MG63 (cell line): ENCODE data around the gene MACROD2. TPM values are rescaled to one million over a fixed set of nuclear protein-coding genes. Genes with fewer than 3 reads are reported as not detected.

Experiments
- DNase-seq: peaks from one replicate; pipeline ENCODE4 v3.0.0-alpha.2; 2020
- H3K27me3 ChIP-seq: fragments of 250-450 bp; sonication (Bioruptor Pico); 2 replicates; pipeline ENCODE4 v1.5.1; 2020; ENCODE audit warnings: mild to moderate bottlenecking, moderate library complexity
- H3K36me3 ChIP-seq: fragments of 250-450 bp; sonication (Bioruptor Pico); 2 replicates; pipeline ENCODE4 v1.5.1; 2020; ENCODE audit warnings: mild to moderate bottlenecking, moderate library complexity
- H3K4me3 ChIP-seq: fragments of 250-450 bp; sonication (Bioruptor Pico); 2 replicates; pipeline ENCODE4 v1.5.1; 2020; ENCODE audit warnings: mild to moderate bottlenecking, moderate library complexity
- H3K9me3 ChIP-seq: fragments of 250-450 bp; sonication (Bioruptor Pico); 2 replicates; pipeline ENCODE4 v1.5.1; 2020; ENCODE audit warnings: mild to moderate bottlenecking, moderate library complexity
- total RNA-seq: library from RNA; depleted of rRNA; stranded (reverse); fragments of >200 nt; shearing (Covaris generic); gene quantifications from 2 replicates; pipeline ENCODE4 v1.2.3, GENCODE V29; 2014; ENCODE audit warnings: low replicate concordance

Gene MACROD2
- total RNA-seq, 1 experiment from 2014 or later = 0.66 TPM

DNA sequence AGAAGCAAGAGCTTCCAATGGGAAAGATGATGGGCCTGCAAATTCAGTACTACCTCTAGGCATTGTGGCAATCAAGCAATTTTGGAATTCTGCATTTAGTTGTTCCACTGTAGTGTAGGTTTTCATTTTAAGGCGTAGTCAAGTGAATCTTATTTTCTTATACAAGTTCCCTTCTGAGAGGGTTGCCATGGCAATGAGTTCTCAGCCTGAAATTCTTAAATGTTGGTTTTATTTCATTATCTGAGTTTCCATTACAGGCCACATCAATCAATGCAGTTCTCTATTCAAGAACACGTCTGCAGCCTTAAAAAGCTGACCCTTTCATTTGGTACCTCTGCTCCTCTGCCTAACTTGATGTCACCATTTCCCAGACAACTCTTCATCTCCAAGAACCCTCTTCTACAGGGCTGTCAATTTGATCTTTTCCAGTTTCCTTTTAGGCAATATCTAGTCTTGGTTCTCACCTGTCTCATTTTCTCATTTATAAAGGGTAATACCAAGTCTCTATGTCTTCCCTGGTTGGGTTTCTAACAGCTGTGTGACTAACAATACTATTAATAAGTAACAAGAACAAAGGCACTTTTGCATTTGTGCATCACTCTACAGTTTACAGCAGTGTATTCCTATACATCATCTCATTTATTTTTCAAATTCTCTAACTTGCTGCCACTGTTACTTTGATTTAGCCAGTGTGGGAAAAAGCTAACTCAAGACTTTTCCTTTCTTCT lies 1240.3 kb downstream of the MACROD2 start:
- H3K4me3 ChIP-seq = no peak overlapping the region
- H3K27me3 ChIP-seq = no peaks in the 10 kb centered on the region
- H3K9me3 ChIP-seq = no peaks in the 10 kb centered on the region
- DNase-seq = no peak
- no peaks in the 10 kb centered on the region for H3K36me3 ChIP-seq

- no peaks in the 10 kb centered on the region for H3K36me3 ChIP-seq
- no peak overlapping the region for H3K4me3 ChIP-seq
- H3K27me3 ChIP-seq = no peaks in the 10 kb centered on the region
- DNase-seq = peak; percentile 1
- no peaks in the 10 kb centered on the region for H3K9me3 ChIP-seq
Measured at GRCh38 chr20:15236812-15237211, 1241.5 kb downstream of the MACROD2 start.

- H3K36me3 ChIP-seq = no peaks in the 10 kb centered on the region
- H3K9me3 ChIP-seq = no peaks in the 10 kb centered on the region
- H3K4me3 ChIP-seq = no peak overlapping the region
- DNase-seq = no peak
- no peaks in the 10 kb centered on the region for H3K27me3 ChIP-seq
Measured at GRCh38 chr20:15239542-15240206, 1244.4 kb downstream of the MACROD2 start.

GRCh38 chr20:15240801-15241200 lies 1245.5 kb downstream of the MACROD2 start:
- DNase-seq = no peak
- H3K36me3 ChIP-seq = no peaks in the 10 kb centered on the region
- H3K27me3 ChIP-seq = no peaks in the 10 kb centered on the region
- H3K4me3 ChIP-seq = no peak overlapping the region
- H3K9me3 ChIP-seq = no peaks in the 10 kb centered on the region

GRCh38 chr20:15241681-15242080 lies 1246.4 kb downstream of the MACROD2 start:
- Histone ChIP-seq H3K9me3 (no peaks in the 10 kb centered on the region), H3K27me3 (no peaks in the 10 kb centered on the region), H3K4me3 (no peak overlapping the region), H3K36me3 (no peaks in the 10 kb centered on the region)
- DNase-seq = no peak

DNA sequence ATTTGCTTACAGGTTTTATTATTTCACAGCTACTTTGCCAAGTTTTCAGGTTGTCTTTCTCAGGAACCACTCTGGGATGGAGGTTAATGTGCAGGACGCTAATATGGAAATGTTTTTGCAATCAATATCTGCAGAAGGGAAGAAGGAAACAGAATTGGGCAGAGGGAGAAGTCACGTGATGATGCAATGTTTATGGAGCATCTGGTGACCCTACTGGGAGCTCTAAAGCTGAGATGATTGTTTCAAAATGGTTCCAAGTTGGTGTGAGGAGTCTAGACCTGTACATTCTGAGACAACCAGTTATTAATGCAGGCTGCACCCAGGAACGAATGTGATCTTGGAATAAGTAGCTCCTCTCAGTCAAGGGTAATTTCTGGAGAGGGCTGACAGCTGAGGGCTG lies 1247.5 kb downstream of the MACROD2 start:
- Histone ChIP-seq H3K9me3 (no peaks in the 10 kb centered on the region), H3K27me3 (no peaks in the 10 kb centered on the region), H3K4me3 (no peak overlapping the region), H3K36me3 (no peaks in the 10 kb centered on the region)
- DNase-seq = no peak

DNA sequence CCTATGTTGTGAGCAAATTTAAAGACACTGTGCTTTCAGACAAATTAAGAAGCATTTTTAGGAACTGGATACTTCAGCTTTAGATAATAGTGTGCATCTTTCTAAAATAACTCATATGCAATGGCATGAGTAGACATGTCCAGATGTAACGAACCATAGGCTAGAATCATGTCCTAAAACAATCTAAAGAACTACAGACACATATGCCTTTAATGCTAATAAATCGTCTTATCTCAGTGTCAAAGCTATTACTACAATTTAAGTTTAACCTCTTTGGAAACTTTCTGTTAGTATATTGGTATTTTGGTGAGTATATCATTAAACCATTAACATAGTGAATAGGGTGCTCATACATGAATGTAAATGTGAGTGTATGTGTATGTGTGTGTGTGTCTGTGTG lies 1250.6 kb downstream of the MACROD2 start:
- no peaks in the 10 kb centered on the region for H3K27me3 ChIP-seq
- no peak overlapping the region for H3K4me3 ChIP-seq
- no peak for DNase-seq
- H3K36me3 ChIP-seq = no peaks in the 10 kb centered on the region
- H3K9me3 ChIP-seq = no peaks in the 10 kb centered on the region

GRCh38 chr20:15248618-15249395 lies 1253.5 kb downstream of the MACROD2 start:
- Histone ChIP-seq H3K27me3 (no peaks in the 10 kb centered on the region), H3K4me3 (no peak overlapping the region), H3K36me3 (no peaks in the 10 kb centered on the region), H3K9me3 (no peaks in the 10 kb centered on the region)
- DNase-seq = no peak

DNA sequence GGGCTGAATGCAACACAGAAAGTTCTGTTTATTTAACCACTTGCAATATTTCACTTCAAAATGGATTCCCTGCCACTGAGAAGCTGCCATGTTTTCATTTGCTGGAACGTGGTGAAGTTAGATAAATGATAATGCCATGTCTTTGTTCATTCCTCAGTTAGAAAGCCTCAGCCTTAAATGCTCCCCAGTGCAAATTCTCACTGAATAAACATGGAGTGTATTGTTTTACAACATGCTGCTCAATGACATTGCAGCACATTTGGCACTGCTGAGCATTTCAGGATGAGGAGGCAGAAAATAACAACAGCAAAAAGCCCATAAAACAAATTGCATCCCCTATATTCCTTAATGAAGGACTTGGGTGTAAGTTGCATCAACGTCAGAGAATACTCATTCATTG lies 1255.9 kb downstream of the MACROD2 start:
- Histone ChIP-seq H3K27me3 (no peaks in the 10 kb centered on the region), H3K4me3 (no peak overlapping the region), H3K9me3 (no peaks in the 10 kb centered on the region), H3K36me3 (no peaks in the 10 kb centered on the region)
- no peak for DNase-seq

DNA sequence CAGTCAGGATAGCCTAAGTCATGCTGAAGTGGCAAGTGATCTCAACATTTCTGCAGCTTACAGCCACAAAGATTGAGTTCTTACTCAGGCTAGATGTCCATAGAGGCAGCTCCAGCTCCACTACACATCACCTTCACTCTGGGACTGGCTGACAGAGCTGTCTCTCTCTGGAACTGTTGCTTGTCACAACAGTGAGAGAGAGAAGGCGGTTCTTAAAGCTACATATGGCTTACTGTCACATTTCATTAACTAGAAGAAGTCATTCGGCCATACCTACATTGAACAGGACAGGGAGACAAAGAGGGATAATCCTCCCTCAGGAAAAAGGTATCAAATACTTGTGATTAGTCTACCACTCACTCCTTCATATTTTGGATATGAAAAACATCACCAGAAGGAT lies 1257.0 kb downstream of the MACROD2 start:
- no peak for DNase-seq
- no peaks in the 10 kb centered on the region for H3K36me3 ChIP-seq
- no peaks in the 10 kb centered on the region for H3K9me3 ChIP-seq
- no peaks in the 10 kb centered on the region for H3K27me3 ChIP-seq
- H3K4me3 ChIP-seq = no peak overlapping the region

GRCh38 chr20:15253431-15253830 lies 1258.1 kb downstream of the MACROD2 start:
- H3K9me3 ChIP-seq = no peaks in the 10 kb centered on the region
- no peak overlapping the region for H3K4me3 ChIP-seq
- H3K36me3 ChIP-seq = no peaks in the 10 kb centered on the region
- H3K27me3 ChIP-seq = no peaks in the 10 kb centered on the region
- DNase-seq = no peak

DNA sequence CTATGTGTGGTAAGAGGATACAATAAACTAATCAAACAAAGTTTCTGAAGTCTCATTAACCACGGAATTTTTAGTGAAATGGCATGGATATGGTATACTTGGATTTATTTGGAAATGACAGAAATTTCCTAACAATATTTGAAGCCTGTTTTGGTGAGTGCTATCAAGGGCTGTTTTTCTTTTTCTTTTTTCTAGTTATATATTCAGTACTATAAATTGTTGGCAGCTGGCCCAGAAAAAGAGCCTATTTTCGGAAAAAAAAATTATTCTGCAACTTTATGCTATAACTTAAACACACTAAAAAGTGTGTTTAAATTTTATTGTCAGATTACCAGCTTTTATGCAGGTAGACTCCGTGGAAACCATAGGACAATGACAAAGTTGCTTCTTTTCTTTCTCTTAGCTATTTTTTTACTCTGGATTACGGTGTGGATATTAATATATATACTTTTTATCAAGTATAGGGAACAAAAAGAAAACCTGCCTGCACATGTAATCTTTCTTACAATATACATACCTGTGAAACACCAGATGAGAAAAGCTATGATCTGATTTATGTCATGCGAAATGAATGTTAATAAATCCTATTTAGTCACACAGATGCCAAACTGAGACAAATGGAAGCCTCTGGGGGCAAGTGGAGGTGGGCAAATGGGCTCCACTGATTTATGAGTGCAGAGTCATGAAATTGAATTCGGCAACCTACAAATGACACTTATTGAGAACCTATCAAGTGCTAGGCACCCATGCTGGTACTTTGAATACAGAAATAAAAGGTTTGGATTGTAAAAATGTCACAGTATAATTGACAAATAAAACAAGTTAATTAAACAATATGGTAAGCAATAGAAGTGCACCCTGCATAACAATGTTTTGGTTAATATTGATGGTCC lies 1261.6 kb downstream of the MACROD2 start:
- DNase-seq = no peak
- Histone ChIP-seq H3K36me3 (no peaks in the 10 kb centered on the region), H3K9me3 (no peaks in the 10 kb centered on the region), H3K27me3 (no peaks in the 10 kb centered on the region), H3K4me3 (no peak overlapping the region)

- Histone ChIP-seq H3K27me3 (no peaks in the 10 kb centered on the region), H3K36me3 (no peaks in the 10 kb centered on the region), H3K4me3 (no peak overlapping the region), H3K9me3 (no peaks in the 10 kb centered on the region)
- no peak for DNase-seq
Measured at GRCh38 chr20:15257569-15257870, 1262.2 kb downstream of the MACROD2 start.

- DNase-seq = no peak
- H3K9me3 ChIP-seq = no peaks in the 10 kb centered on the region
- H3K27me3 ChIP-seq = no peaks in the 10 kb centered on the region
- no peak overlapping the region for H3K4me3 ChIP-seq
- H3K36me3 ChIP-seq = no peaks in the 10 kb centered on the region
Measured at GRCh38 chr20:15265581-15266309, 1270.4 kb downstream of the MACROD2 start.

DNA sequence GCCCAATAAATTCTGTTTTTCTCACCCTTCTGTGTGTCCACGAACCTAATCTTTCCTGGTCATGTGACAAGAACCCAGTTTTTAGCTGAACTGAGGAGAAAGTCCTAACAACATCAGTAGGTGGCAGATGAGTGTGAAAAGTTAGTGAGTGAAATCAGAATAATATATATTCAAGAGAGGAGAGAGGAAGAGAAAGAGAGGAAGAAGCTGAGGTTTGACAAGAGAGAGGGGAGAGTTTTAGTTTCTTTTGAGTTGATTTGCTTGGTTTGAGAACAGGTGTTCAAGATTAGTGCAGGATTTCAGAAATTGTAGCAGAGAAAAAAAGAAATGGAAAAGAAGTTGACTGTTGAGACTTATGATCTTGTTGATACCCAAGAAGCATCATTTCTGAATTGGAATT lies 1272.6 kb downstream of the MACROD2 start:
- H3K27me3 ChIP-seq = no peaks in the 10 kb centered on the region
- no peak for DNase-seq
- H3K36me3 ChIP-seq = no peaks in the 10 kb centered on the region
- no peaks in the 10 kb centered on the region for H3K9me3 ChIP-seq
- no peak overlapping the region for H3K4me3 ChIP-seq

GRCh38 chr20:15278041-15278440 lies 1282.7 kb downstream of the MACROD2 start:
- DNase-seq = no peak
- Histone ChIP-seq H3K9me3 (no peaks in the 10 kb centered on the region), H3K27me3 (no peaks in the 10 kb centered on the region), H3K4me3 (no peak overlapping the region), H3K36me3 (no peaks in the 10 kb centered on the region)
